Raji (cell line): ENCODE measurements around the gene SLC13A4.
A peak's percentile ranks its signal among the peaks of the same experiment; 100 is the strongest.

Source experiments
- POLR2A ChIP-seq: IDR thresholded peaks from 2 replicates; pipeline ENCODE4 v1.6.1; 2011; ENCODE audit warnings: low read depth, low read length, control low read depth; ENCODE audit not compliant: insufficient read depth

The SLC13A4 gene

GRCh38 chr7:135666846-135667245, 61.1 kb downstream of the SLC13A4 start:
- TF ChIP-seq POLR2A: no peak

GRCh38 chr7:135666156-135666555, 61.8 kb downstream of the SLC13A4 start:
- no peak for TF ChIP-seq POLR2A

- no peak for TF ChIP-seq POLR2A
Measured at GRCh38 chr7:135665042-135665441, 62.9 kb downstream of the SLC13A4 start.

DNA sequence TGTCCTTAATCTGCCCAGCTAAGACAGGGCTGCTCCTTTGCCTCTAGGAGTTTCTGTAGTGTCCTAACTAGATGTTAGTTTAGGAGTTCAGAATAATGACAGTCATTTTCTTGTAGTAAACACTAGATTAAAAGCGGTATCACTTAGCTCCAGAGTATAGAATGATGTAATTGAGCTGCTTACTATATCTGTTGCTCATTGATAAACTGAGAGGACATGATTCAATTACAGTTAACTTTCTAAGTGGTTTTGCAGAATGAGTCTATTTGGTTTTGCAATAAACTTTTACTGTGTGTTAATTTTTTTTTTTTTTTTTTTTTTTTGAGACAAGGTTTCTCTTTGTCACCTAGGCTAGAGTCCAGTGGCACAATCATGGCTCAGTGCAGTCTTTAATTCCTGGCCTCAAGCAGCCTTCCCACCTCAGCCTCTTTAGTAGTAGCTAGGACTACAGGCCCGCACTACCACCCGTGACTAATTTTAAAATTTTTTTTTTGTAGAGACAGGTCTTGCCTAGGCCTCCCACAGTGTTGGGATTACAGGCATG, 63.9 kb downstream of the SLC13A4 start:
- TF ChIP-seq POLR2A: no peak

GRCh38 chr7:135662373-135663114, 65.4 kb downstream of the SLC13A4 start, which contains the start of gene STMP1:
STMP1 (plus strand) TSS chr7:135662514.
- peak; percentile 94 for TF ChIP-seq POLR2A

DNA sequence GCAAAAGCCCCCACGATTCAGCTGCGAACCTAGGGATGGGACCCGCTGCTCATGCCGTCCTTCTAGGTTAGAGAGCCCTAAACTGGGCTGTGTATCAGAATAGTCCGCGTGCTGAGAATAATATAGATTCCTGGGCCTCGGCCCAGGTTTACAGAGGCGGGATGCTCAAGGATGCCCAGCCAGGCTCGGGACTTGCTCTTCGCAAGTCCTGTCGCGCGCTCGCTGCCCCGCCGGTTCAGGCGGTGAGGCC, 65.9 kb downstream of the SLC13A4 start:
- no peak for TF ChIP-seq POLR2A

- TF ChIP-seq POLR2A: no peak
Measured at GRCh38 chr7:135661311-135662122, 66.5 kb downstream of the SLC13A4 start.

DNA sequence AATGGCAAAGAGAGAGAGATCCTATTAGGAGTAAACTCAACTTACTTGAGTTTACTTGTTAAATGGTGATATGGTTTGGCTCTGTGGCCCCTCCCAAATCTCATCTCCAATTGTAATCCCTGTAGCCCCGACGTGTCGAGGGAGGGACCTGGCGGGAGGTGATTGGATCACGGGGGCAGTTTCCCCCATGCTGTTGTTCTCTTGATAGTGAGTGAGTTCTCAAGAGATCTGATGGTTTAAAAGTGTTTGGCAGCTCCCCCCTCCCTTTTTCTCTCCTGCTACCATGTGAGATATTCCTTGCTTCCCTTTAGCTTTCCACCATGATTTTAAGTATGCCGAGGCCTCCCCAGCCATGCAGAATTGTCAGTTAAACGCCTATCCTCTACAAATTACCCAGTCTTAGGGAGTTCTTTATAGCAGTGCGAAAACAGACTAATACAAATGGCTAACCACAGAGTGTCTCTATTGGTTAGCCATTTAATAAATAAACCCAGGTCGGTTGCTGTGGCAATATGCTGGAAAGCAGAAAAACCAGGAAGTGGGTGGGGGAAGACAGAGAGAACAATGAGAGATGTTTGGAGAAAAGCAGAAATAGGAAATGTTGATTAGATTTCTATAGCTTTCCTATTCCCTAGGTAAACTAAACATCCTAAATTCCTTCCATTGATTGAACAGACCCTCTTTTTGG, 68.7 kb downstream of the SLC13A4 start:
- TF ChIP-seq POLR2A: no peak

DNA sequence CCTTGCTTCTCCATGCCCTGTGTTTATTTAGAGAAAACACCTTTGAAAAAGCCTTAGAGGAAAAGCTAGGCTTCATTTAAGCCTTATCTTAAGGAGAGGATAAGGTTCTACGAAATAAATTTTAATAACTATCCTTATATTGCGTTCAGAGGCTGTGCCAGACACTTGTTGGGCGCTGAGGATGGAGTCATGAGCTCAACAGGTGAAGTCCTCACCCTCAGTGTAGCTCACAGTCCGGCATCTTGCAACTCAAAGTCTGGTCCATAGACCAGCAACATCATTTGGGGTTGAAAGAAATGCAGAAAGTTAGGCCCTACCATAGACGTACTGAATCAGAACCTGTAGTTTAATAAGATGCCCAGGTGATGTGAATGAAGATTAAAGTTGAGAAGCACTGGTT, 69.4 kb downstream of the SLC13A4 start:
- TF ChIP-seq POLR2A: no peak

DNA sequence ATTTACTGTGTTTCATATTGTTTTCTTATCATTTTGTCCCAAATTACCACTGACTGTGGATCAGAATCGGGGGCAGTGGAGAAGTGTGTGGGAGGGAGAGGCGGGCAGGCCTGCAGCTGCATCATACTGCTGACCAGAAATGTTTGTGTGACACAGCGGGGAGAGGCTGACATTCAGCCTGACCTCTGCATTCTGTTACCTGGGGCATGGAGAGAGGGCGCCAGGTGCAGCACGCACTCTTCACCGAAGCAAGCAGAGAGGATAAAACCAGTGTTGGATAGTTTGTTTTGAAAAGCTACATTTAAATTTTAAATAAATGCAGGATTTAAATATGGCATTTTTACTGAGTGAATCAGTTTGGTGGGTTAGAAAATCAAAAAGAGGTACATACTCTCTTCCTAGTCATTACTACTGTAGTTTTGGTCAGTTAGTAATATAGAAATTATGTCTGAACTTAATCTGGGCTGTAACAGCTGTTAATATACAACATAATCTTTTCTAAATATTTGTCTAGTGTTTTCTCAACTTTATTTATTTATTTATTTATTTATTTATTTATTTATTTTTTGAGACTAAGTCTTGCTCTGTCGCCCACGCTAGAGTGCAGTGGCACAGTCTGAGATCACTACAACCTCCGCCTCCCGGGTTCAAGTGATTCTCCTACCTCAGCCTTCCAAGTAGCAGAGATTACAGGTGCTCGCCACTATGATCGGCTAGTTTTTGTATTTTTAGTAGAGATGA, 74.5 kb downstream of the SLC13A4 start:
- TF ChIP-seq POLR2A: no peak

- no peak for TF ChIP-seq POLR2A
Measured at GRCh38 chr7:135650831-135651573, 77.0 kb downstream of the SLC13A4 start.

- TF ChIP-seq POLR2A: no peak
Measured at GRCh38 chr7:135648235-135648634, 79.8 kb downstream of the SLC13A4 start.

DNA sequence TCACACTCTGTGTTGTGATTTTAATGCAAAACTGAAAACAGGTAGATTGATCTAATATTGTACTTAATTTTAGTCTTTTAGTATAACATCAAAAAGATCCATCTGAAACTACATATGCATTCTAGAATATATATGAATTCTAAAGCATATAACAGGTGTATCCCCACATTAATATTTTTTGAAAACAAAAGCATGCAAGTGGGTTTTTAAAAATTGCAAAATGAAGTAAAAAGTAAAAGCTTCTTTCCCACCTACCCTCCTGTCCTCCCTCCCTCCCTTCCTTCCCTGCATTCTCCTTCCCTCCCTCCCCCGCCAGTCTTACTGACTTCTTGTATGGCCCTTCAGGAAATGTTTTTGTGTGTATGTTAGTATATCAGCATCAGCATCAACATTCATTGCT, 80.2 kb downstream of the SLC13A4 start:
- no peak for TF ChIP-seq POLR2A

- TF ChIP-seq POLR2A: no peak
Measured at GRCh38 chr7:135645296-135645904, 82.6 kb downstream of the SLC13A4 start.
